HG02763 (cell line): ENCODE data around the gene CALY.

Experiments
- ATAC-seq: cut with Tn5 transposase; IDR thresholded peaks from one replicate; pipeline ENCODE4 v1.9.1; 2021; ENCODE audit warnings: mild to moderate bottlenecking, moderate library complexity; ENCODE audit not compliant: unreplicated experiment

Gene CALY

GRCh38 chr10:133292919-133293809, 43.5 kb downstream of the CALY start:
- ATAC-seq: no peak

DNA sequence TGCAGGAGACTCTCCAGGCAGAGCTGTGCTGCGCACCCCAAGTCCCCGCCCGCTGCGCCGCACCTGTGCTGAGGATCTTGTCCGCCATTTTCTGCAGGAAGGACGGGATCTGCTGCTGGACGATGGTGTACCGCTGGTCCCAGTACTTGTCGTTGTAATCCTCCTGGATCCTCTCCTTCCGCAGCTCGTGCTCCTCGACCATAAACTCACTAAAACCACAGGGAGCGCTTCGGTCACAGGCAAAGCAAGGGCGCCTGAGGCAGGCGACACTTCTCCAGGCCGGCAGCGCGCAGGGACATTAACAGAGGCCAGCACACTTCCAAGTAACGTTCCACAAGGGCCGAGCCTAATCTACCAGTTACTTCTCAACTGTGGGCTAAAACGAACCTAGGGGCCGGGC, 46.9 kb downstream of the CALY start:
- ATAC-seq: no peak

GRCh38 chr10:133287832-133288500, 48.7 kb downstream of the CALY start:
- ATAC-seq: no peak

GRCh38 chr10:133286366-133286765, 50.3 kb downstream of the CALY start:
- ATAC-seq: no peak

DNA sequence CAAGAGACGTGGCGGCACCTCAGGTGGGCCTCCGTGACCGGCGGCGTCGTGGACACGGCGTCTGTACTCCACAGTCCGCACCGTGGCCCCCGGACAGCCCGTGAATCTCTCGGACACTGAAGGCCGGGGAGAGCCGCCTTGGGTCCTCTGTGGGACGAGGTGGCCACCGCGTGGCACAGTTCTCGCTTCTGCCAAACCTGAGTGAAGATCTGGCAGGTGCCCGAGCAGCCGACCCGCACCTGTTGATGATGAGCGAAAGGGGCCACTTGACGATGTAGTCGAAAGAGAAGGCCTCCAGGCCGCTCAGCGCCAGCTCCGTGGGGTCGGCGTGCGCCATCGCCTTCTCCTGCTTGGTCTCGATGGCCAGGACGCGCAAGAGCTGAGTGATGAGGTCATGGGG, 51.5 kb downstream of the CALY start:
- ATAC-seq: no peak

DNA sequence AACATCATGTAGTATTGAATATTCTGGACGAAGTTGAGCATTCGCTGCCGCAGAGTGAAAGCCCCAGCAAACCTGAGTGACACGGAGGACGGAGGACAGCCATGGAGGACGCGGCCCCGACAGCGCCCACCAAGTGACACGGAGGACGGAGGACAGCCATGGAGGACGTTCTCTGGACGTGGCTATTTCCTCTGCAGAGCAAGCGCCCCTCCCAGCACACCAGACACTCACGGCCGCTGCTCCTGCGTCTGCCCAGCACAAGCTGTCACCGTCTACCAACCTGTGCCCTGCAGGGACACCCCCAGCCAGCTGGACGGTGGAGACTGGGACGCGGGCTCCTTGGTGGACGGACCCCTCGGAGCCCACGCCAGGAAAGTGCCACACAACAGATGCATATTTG, 52.8 kb downstream of the CALY start:
- ATAC-seq: no peak

GRCh38 chr10:133282846-133283390, 53.8 kb downstream of the CALY start:
- no peak for ATAC-seq

DNA sequence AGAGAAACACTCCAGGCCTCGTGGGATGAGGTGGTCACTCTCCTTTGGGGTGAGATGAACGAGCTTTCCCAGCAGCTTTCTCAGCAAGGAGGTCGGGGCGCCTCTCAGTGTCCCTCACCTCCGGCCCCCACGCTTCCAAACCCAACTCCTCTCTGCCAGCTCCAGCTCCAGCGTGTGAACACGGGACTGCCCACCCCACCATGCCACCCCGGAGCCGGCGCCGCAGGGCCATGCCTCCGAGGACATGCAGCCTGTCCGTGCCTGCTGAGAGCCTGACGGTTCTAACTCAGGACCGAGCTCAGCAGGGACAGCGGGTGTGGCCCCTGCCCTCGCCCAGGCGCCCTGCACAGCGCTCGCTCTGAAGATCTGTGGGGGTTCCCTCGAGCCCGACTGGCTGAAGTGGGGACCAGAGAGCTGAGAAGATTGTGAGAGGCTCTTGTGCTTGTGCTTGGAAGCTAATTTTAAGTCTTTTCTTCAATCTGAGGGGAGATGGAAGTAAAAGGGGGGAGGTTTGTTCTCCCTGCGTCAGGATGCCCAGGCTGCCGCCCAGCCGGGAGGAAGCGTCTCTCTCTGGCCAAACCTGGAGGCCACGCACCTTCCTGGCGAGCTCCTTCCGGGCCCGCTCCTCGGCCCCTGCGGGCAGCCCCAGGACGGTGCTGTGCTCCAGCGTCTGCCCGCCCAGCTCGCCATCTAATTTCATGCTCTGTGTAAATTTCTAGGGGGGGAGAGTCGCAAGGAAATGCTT, 54.9 kb downstream of the CALY start:
- no peak for ATAC-seq

DNA sequence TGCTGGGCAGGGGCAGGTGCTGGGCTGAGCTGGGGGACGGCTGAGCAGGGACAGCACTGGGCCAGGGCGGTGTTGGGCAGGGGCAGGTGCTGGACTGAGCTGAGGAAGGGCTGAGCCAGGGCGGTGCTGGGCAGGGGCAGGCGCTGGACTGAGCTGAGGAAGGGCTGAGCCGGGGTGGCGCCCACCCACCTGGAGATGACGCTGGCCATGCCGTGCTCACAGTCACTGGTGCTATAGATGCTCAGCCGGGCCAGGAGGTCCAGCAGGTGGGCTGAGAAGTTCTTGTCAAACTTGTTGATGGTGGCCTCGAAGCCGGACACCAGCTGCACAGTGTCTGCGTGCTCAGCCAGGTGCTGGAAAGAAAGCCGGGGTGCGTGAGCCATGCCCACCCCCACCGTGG, 55.6 kb downstream of the CALY start:
- no peak for ATAC-seq

GRCh38 chr10:133280391-133281059, 56.2 kb downstream of the CALY start:
- ATAC-seq: no peak

DNA sequence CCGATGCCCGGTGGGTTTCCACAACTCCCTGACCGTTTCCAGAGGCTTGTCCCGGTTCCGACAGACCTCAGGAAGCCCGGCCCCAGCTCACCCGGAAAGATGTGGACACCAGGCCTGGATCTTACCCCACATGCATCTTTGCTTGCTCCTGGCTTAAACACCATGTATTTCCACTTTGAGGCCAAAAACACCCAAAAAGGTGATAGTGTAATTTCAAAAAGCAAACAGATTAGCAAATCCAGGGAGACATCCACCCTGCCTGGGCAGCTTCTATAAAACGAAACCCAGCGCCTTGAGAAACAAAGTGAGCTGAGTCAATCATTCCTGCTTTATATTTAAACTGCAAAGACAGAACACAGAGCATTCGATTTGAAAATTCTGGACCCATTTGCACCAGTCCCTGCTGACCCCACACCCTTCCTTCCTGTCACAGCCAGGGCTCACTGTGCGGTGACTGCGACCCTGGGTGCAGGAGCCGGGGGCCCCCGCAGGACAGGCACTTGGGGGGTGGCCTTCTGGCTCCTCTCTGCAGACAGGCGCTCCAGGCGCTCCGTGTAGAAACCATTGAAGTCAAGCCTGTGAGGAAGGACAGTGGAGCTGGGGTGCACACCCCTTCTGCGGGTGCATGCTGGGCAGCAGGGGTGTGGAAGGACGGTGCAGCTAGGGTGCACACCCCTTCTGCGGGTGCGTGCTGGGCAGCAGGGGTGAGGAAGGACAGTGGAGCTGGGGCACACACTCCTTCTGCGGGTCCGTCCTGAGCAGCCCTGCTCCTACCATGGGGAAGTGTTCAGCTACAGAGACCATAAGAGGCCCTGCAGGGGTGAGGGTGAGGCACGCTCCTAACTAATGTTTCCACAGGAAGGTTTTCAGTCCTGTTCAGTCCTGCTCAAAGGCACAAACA, 57.1 kb downstream of the CALY start:
- no peak for ATAC-seq

DNA sequence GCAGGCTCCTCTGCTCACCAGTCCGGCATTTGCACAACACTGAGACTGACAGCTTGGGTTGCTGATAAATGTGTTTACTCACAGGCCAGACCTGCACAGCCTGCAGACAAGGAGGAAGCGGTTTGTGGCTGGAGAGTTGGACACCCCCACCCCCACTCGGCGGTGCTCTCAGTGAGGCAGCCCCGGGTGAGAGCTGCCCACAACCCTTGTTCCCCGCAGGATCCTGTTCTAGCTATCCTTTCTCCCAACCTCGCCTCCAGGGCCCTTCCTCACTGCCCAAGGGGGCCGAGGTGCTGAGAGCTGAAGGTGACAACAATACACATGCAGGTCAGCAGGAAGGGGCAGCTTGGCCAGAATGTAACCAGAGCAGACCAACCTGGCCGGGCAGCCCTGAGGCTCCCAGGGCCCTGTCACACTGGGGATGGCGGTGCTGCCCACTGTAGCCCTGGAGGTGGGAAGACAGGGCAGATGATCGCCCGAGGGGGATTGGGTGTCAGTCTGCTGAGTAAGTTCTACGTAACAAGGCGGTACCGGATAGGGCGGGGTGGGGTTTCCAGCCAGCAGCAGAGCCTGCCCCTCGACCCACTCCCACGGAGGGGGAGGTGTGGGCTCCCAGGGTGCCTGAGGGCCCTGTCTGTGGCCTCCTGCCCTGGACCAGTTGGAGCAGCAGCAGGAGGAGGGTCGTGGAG, 58.0 kb downstream of the CALY start:
- ATAC-seq: peak; percentile 32

DNA sequence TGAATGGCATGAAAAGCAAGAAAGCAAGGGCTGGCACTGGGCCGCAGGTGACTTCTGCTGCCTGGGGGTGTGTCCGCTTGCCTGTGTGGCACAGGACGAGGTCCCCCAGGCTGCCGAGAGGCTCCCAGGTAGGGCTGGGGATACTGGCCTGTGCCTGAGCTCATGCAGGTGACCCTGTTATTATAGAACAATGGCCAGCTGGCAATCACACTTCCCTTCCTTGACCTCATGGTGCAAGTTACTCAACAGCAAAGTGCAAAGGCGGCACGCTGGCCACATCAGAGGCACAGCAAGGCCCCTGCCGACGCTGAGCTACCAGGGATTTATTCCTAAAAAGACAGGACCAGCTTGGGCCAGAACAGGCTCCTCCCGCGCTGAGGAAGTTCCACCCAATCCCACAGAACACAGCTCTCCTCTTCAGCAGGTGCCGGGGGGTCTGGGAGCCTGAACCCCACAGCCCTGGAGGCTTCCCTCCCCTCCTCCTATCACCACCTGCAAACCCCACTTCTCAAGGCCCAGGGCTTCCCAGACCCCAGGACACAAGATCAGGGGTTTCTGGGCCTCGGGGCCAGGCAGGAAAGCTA, 58.6 kb downstream of the CALY start:
- no peak for ATAC-seq

GRCh38 chr10:133277277-133277992, 59.3 kb downstream of the CALY start:
- ATAC-seq: no peak

DNA sequence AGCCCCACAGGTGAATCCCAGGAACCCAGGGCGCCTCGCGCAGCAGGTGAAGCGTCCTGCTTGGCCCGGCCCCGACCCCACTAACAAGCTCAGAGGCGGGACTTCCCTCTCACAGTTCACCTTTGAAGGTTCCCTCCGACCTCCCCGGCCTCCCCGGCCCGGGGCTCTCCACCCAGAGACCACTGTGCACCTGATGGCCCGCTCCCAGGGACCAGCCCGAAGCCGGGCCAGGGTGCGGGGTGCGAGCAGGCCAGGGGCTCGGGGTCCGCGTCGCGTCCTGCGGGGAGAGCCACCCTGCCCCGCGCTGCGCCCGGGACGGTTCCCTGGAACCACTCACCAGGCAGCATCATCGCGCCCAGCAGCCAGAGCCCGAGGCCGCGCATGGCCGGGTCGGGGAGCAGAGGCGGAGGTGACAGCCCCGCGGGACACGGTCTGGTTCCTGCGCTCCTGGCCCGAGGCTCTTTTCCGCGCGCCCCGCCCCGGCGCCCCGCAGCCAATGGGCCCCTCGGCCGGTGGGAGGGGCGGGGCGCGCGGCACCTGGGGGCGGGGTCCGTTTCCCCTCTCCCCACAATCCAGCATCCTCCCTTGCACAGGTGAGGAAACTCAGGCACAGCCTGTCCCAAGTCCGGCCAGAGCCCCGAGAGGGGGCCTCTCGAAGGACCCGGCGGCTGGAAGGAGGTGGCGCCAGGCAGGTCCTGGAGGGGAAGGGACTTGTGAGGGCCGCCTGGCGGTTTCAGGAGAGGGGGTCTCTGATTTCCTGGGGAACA, 60.1 kb downstream of the CALY start, which contains the start of gene ADAM8:
Gene ADAM8, minus strand, starts transcription at position 434 of the 767 bp plus-strand sequence. Its CDS starts 51 bp downstream, at position 383.
- ATAC-seq: peak; percentile 41

DNA sequence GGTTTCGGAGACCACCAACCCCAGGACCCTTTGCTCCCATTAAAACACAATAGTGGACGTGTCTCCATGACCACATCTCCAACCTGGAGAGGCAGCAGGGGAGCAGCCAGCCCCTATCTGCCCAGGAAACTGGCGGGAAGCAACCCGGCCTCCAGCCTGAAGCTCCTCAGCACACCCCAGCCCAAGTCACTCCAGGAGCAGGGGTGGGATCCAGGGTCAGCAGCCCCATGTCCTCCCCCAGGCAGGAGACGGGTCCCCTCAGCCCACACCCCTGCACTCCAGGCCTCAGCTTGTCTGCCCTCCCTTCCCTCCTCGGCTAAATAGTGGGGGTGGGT, 60.6 kb downstream of the CALY start:
- no peak for ATAC-seq

- peak; percentile 33 for ATAC-seq
Observed at GRCh38 chr10:133275684-133276092, 61.0 kb downstream of the CALY start.
